AG10803 (cell line): ENCODE data around the gene CCDC12.
A peak's percentile ranks its signal among the peaks of the same experiment; 100 is the strongest.

Experiments used
- DNase-seq: peaks from one replicate; pipeline ENCODE4 v3.0.0; 2010; ENCODE audit warnings: low read depth
- H3K4me3 ChIP-seq: 2 replicates; pipeline ENCODE4 v1.5.1; 2011; ENCODE audit warnings: mild to moderate bottlenecking, low read length, control low read depth
- TF ChIP-seq, protein P1 (sequence below): conservative IDR thresholded peaks from 2 replicates; pipeline ENCODE4 v1.5.1; 2011; ENCODE audit warnings: mild to moderate bottlenecking, low read length, control low read depth, inconsistent platforms

The CCDC12 gene

DNA sequence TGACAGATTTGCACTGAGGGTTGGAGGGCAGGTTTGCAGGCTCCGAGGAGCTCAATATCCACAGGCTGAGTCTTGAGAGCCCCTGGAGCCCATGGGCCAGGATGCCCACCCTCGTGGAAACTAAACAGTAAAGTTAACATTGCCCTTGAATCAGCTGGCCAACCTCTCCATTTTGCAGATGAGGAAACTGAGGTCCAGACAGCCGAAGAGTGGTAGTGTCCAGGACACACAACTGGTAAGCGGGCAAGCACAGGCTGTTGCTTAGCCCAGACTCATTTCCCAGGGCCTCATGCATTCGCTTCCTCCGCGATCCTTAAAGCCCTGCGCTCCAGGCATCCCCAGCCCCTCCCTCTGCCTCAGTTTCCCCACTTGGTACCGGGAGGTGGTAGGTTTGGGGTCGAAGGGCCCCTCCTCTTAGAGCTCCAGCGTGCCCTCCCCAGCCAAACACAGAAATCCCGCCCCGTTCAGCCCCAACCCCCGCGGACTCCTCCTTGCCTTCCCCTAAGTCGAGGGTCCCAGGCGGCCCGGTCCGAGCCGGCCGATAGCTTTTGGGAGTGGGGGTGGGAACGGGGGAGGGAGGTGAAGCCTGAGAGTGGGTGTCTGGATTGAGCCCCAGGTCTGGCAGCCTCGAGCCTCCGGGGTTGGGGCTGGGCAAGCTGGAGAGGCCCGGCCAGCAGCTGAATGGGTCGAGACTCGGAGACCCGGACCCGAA is 95.5 kb downstream of the CCDC12 start:
- TF ChIP-seq, protein P1, sequence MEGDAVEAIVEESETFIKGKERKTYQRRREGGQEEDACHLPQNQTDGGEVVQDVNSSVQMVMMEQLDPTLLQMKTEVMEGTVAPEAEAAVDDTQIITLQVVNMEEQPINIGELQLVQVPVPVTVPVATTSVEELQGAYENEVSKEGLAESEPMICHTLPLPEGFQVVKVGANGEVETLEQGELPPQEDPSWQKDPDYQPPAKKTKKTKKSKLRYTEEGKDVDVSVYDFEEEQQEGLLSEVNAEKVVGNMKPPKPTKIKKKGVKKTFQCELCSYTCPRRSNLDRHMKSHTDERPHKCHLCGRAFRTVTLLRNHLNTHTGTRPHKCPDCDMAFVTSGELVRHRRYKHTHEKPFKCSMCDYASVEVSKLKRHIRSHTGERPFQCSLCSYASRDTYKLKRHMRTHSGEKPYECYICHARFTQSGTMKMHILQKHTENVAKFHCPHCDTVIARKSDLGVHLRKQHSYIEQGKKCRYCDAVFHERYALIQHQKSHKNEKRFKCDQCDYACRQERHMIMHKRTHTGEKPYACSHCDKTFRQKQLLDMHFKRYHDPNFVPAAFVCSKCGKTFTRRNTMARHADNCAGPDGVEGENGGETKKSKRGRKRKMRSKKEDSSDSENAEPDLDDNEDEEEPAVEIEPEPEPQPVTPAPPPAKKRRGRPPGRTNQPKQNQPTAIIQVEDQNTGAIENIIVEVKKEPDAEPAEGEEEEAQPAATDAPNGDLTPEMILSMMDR, result no peak
- DNase-seq, result no peak
- H3K4me3 ChIP-seq, result peak overlapping the region; percentile 2; the same call in 1 of the 2 replicates

DNA sequence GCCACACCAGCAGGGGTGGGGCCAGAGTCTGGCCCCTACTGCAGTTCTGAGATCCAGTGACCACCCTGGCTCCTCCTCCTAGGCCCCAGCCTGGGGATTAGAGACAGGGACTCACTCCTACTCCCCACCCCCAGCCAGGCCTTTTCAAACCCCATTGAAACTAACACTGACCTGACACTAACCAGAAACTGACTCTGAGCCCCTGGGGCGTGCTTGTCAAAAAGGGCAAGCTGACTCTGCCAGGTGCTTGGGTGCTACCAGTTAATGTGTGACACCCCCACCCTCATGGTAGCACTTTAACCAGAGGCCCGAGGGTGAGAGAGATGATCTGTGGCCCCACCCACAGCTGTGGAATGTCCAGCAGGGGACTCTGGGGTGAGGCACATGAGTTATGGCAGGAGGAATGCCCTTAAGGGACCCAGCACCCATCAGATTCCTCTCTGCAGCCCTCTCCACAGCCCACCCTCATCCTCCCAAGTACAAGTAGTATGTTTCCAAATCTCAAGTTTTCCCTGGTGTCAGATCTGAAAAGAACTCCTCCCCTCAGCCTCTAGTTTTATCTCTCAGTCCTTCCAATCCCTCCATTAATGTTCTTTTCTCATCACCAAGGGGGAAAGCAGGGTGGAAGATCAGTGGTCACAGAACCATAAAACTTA is 97.6 kb downstream of the CCDC12 start:
- H3K4me3 ChIP-seq, result no peak overlapping the region
- TF ChIP-seq, protein P1, result no peak
- no peak for DNase-seq

- TF ChIP-seq, protein P1, result no peak
- H3K4me3 ChIP-seq, result no peak within 1 kb of the TSS
- no peak for DNase-seq
Observed at GRCh38 chr3:46877406-46878125, 99.0 kb downstream of the CCDC12 start, which contains the start of gene PTH1R. TSS of gene PTH1R (plus strand) at chr3:46877721. CDS start at chr3:46883560, 5,839 bp downstream.

- TF ChIP-seq, protein P1, result no peak
- no peak overlapping the region for H3K4me3 ChIP-seq
- DNase-seq, result no peak
Observed at GRCh38 chr3:46876313-46877300, 99.9 kb downstream of the CCDC12 start.

DNA sequence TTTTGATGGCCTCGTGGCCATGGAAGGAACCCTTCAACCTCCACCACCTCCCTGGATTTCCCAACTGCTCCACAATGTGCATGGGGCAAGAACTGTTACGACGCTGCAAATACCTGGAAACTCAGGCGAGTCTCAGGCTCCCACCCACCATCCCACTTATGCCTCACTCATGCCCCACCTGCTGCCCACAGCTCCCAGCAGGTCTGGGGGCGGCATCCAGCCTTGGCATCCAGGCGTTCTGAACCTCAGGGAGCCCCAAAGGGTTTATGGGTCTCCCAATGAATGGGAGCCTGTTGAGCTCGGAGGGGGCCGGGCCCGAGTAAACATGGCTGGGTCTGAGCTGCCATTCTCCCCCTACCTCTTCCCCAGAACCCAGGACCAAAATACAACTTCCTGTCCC is 101.0 kb downstream of the CCDC12 start:
- TF ChIP-seq, protein P1, result no peak
- no peak for DNase-seq
- no peak overlapping the region for H3K4me3 ChIP-seq

DNA sequence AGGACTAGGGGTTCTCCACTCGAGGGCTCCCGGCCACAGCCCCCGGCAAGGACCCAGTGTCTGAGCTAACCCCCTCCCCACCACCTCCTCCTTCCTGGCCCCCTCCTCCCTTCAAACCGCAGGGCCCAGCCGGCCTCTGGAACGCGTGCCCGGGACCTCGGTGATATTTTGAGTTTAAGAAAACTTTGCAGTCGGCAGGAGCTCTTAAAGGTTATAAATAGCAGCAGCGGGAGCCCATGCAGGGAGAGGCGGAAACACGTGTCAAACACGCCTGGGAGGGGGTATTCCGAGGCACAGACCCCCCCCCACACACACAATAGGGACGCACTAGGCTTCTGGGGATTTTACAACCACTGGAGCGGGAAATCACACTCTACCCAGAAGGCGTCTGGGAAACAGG is 102.1 kb downstream of the CCDC12 start:
- TF ChIP-seq, protein P1, result no peak
- H3K4me3 ChIP-seq, result no peak overlapping the region
- no peak for DNase-seq
